ENCODE results near the gene PCID2. TPM values are rescaled to one million over a fixed set of nuclear protein-coding genes. Genes with fewer than 3 reads are reported as not detected.

The PCID2 gene
- polyA plus RNA-seq, 12 donors, result 31.7 to 59.8 (median 41.9) TPM; not detected in 1

DNA sequence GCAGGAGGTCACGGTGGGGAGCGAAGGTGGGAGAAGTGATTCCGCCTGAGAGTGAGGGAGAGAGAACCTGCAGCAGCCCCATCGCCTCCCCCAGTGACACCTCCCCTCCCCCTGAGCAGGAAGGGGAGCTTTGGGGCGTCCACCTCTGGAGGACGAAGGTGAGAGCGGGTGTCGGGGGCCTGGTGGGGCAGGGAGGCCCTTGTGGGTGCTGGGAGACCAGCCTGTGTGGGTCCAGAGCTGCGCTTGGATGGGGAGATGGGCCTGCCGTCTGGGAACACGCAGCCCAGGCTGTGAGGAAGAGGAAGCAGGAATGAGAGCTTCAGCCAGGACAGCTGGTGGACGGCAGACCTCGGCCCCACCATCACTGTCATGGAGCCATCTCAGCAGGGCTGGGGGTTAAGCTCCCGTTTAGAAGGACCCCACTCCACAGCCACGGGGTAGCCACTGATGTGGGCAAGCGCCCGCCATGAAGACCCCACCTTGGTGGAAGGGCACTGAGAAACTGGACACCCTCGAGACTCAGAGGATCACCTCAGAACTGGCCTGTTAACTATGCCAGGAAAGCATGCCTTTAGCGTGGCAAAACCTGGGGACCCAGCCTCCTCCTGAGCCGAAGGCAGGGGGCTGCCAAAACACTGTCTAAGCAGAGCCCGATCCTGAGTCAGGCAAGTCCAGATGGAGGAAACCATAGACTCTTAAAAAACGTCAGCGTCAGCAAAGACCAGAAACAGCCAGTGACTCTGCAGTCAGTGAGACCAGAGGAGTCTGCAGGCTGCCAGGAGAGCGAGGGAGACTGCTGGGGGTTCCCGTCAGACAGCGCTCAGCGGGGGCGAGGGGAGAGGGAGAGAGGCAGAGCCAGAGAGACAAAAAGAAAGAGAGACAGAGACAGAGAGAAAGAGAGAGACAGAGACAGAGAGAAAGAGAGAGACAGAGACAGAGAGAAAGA is 56.5 kb downstream of the PCID2 start:
- DNase-seq, result peak; percentile 33

DNA sequence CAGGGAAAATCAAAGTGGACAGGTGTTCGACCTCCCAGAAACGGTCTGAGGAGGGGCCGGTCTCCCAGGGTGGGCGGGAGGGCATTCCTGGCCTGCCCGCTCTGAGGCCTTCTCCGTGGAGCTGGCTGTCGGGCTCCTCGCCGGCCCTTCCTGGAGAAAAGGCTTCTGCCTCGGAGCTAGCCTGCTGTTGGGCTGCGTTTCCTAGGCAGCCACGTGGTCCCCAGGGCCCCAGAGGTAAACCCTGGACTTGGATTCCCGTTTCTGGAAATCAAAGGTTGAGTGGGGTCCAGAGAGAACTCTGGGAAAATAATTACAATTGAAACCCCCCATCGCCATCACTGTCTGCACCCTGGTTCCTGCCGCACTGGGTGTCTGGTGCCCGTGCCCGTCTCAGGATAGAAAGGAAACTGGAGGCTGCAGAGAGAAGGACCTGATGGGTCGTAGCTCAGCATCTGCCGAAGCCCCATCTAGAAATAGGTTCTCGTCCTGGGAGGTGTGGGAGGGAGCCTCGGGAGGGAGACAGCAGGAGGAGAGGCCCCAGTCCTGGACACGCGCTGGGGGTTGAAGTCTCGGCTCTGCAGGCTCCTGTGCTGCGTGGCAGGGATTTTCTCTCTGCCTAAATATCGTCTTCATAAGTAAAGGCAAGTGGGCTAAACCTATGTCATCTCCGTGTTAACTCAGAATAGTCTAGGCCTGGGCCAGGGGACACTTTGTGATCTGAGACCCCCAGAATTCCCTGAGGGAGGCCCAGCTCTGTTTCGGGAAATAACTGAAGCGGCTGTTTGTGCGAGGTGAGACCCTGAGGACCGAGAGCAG is 57.7 kb downstream of the PCID2 start:
- DNase-seq, result no peak

DNA sequence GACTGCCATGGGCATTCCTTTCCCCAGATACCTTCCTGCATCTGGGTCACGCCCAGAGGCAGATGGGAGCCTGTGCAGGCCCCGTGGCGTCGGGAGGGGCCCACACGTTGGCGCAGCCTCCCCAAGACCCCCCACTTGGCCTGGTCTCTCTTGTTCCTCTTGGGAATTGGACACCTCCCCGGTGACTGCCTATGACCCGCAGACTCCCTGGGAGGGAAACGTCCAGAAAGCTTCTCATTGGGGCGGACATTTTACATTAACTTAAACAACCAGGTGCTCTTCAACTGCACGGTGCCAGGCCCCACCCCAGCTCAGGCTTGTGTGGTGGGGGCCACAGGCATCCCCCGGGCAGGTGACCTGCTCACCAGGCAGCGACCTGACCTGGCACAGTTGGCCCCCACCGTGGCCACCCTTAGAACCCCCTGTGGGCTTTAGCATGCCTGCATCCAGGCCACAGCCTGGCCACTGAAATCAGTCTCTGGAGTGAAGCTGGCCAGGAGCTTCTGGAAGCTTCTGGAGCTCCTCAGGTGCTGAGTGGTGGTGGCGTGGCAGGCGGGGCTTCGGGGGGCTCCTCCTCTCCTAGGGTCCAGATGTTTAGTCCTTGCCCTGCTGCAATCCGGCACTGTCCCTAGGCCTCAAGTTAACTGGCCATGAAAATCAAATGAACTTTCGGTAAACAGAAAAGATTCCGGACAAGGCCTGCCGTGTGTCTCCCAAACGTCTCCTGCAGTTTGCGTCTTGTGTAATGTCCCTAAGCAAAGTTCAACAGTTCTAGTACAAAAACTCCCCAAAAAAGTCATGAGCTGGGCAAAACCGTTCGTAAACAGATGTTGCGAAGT is 58.5 kb downstream of the PCID2 start:
- DNase-seq, result no peak

DNA sequence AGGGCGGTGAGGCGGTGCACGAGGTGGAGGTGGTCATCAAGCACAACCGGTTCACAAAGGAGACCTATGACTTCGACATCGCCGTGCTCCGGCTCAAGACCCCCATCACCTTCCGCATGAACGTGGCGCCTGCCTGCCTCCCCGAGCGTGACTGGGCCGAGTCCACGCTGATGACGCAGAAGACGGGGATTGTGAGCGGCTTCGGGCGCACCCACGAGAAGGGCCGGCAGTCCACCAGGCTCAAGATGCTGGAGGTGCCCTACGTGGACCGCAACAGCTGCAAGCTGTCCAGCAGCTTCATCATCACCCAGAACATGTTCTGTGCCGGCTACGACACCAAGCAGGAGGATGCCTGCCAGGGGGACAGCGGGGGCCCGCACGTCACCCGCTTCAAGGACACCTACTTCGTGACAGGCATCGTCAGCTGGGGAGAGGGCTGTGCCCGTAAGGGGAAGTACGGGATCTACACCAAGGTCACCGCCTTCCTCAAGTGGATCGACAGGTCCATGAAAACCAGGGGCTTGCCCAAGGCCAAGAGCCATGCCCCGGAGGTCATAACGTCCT is 59.4 kb downstream of the PCID2 start:
- DNase-seq, result no peak

DNA sequence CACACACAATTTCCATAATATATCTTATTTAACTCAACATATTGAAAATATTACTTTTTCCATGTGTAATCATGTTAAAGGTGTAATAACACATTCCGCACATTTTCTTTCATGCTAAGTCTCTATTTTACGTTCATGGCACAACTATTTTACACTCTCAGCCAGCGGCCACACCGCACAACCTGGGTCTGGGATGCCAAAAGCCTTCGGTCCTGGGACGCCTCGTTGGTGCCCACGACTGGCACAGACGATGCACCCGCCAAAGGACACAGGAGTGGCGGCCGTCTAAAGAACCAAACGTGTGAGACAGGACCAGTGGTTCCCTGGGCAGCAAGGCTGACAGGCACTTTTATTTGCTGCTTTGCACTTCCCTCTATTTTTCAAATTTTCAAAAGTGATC is 60.1 kb downstream of the PCID2 start:
- no peak for DNase-seq

DNA sequence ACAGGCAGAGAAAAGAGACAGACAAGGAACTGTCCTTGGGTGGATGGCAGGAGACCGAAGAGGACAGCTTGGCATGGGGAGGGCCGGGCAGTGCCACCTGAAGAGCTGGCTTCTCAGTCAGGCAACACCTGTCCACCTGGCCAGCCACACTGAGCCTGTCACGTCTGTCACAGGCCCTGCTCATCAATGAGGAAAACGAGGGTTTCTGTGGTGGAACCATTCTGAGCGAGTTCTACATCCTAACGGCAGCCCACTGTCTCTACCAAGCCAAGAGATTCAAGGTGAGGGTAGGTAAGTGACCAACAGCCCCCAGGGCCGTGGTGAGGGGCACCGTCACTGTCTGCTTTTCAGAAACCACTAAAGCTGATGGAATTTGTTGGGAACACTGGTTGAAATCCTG is 61.3 kb downstream of the PCID2 start:
- DNase-seq, result no peak

DNA sequence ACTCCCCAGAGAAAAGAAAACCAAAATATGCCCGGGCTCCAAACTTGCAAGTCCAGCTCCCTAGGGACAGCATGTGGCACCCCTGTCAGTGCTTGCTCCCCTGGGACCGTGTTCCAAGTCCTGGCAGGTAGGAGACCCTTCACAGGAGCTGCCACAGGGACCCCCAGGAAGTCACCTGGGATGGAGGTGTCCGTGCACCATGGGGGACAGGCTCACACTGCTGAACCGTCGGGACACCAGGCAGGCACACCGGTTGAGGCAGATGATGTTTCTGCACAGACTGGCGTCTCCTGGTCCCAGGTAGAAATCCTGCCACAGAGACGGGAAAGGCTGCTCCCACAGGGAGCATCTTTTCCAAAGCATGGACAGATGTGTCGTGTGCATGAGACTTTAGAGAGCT is 61.7 kb downstream of the PCID2 start:
- DNase-seq, result no peak

DNA sequence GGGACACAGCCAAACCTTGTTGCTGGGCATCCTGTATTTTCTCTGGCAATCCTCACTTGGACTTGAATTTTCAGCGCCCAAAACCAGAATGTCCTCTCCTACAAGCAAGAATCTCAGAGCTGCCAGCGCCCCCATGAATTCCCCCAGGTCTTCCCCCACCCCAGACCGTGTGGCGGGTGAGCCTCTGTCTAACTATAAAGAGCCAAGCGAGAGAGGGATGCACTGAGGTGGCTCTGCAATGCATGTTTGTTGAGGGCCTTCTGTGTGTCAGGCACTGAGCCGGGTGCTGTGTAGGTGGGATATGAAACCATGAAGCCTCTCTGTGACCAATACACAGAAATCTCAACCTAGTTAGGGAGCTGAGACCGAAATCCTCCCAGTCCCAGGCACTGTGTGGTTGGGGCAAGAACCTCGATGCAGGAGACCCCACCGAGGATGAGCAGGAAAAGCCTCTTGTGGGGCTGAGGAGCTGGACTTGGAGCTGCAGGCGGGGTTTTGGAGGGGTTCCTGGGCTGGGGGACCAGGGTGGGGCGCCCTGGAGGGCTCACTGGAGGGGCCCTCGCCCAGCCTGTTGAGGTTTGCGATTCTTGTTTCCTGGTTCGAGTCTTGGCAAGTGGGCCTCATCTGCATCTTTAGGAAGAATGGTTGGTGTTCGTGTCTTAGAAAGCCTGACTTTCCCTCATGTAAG is 62.4 kb downstream of the PCID2 start:
- no peak for DNase-seq

DNA sequence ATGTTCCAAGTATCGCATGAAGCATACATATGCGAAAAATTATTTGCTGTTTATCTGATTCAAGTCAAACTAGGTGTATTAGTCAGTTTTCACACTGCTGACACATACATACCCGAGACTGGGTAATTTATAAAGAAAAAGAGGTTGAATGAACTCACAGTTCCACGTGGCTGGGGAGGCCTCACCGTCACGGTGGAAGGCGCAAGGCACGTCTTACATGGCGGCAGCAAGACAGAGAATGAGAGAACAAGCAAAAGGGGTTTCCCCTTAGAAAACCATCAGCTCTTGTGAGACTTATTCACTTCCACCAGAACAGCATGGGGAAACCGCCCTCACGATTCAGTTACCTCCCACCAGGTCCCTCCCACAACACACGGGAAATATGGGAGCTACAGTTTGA is 63.0 kb downstream of the PCID2 start:
- no peak for DNase-seq

DNA sequence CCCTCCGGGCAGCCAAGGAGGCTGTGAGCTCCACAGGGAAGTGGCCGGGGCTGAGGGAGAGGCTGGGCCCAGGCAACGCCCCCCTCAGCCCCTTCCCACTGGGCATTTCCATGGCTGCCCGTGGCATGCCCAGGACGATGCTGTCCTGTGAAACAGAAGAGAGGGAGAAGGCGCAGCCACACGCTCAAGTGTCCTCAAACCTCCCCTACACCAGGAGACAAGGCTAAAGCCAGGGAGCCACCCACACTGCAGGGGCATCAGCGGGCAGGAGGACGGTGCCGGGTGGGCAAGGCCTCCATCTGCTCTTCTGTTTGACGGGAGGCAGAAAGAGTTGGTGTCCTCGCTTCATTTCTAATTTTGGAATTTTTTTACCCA is 64.2 kb downstream of the PCID2 start:
- no peak for DNase-seq

DNA sequence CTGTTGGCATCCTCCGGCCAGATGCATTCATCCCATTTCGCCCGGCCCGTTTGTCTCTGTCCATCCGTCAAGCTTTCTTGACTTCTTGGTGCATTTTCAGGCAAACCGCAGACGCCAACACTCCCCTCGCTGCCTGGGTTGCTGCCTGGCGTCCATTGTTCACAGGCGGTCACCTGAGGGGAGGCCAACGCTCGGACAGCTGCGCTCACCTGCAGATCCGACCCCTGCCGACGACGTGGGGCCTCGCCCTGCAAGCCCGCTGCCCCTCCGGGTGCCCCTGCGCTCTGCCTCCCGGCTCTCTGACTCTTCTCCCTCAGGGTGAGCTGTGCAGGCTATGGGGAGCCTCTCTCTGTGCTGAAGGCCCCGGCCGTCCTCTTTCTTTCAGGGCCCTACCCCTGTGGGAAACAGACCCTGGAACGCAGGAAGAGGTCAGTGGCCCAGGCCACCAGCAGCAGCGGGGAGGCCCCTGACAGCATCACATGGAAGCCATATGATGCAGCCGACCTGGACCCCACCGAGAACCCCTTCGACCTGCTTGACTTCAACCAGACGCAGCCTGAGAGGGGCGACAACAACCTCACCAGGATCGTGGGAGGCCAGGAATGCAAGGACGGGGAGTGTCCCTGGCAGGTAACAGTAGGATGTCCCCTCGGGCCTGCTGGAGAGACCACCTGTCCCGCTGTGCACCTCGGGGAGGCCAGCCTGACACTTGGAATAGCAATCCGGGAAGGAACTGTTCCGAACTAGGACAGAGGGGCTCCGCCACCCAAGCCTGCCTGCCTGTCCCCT is 64.8 kb downstream of the PCID2 start:
- no peak for DNase-seq

DNA sequence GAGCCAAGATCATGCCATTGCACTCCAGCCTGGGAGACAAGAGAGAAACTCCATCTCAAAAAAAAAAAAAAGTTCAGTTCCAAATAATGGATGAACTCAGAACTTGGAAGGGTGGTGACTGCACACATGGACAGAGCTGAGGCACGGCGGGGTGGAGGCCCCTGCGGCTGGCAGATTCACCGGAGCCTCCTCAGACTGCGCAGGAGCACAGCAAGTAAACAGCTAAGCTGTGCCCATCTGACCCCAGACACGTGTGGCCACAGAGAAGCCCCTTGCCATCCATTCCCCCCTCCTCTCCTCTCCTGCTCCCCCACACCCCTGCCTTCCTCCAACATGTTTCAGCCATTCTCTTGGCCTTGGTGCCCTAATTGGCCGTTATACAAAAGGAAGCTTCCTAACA is 65.6 kb downstream of the PCID2 start:
- DNase-seq, result no peak

DNA sequence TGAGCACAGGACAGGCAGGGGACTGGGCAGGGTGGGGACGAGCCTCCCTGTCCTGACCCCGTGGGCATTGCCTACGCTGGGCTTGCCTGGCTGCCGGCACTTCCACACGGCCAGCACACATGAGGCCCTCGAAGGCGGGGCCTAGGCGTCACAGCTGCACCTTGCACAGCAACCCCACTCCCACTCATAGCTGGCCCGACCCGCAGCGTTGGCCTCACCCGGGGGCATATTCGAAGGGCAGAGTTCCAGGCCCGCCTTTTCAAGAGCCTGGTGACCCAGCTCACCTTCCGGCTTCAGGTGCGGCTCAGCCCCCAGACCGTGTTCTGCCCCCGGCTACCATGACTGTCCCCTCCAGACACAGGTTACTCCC is 66.9 kb downstream of the PCID2 start:
- DNase-seq, result no peak

DNA sequence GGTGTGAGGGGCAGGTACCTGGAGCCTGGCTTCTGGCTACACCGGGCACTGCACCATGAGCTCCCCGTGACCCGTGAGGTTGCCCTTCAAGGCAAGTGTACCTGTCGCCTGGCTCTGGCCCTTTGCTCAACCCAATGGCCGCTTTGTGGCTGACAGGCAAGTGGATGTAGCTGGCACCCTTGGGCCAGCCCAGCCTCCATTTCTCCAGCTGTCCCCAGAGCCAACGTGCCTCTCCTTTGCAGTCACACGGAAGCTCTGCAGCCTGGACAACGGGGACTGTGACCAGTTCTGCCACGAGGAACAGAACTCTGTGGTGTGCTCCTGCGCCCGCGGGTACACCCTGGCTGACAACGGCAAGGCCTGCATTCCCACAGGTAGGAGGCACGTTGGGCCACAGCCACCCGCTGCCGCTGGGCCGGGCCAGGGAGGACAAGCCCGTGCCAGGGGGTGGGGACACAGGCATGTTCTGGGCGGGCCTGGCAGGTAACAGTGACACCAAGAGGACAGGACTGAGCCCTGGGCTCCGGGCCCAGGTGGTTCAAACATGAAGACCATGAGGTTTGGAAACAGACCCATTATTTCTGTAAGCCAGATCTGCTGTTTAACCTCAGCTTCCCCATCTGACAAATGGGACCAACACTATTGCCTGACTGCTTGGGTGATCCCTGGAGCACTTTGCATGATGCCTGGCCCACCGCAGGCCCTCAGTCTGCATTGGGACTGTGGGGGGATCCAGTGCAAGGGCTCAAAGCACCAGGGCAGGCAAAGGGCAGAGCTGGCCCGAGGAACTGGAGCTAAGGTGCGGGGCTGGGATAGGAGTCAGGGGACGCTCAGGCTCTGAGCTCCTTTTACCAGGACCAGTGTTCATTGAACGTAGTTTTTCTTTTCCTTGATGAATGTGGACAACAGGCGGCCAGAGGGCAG is 67.5 kb downstream of the PCID2 start:
- DNase-seq, result no peak

DNA sequence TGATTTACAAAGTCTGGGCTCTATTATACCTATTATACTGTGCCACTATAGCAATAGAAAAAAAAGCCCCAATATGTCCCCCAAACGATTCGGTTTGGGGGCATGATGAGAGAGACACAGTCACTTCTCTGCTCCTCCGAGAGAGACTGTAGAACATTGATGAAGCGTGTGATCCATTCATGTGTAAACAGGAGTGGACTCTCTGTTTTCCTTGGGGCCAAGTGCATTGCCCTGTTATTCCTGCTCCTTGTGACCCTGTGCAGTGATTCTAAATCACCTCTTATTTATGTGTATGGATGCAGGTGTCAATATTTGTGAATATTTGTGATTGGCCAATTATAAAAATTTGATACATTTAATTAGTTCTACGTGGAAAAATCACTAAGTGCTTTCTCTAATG is 68.9 kb downstream of the PCID2 start:
- no peak for DNase-seq

DNA sequence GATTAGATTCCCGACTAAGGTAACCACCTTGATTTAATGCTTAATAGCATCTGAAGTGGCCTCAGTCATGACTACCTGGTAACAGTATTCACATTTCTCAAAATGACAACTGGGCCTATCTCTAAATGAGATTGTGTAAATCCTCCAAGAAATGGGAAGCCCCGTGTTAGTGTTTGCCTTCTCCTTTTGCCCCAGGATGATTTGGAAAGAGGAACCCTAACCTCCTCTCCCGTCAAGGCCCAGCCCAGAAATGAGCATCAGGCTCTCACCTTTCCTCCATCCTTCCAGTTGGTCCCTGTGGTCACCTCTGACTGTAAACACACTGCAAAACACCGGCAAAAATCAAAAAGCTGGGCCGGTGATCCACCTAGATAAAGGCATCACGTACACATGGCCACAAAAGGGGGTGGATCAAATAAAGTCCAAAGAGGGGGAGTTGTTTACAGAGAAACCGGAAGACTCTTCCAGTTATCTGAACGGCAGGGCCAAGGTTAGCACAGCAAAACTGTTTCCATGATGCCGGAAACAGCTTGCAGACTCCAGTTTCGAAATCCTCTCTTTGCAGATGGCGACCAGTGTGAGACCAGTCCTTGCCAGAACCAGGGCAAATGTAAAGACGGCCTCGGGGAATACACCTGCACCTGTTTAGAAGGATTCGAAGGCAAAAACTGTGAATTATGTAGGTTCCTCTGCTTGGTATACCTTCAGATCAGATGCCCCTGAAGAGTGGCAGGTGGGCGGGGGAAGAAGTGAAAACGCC is 69.5 kb downstream of the PCID2 start:
- DNase-seq, result no peak

DNA sequence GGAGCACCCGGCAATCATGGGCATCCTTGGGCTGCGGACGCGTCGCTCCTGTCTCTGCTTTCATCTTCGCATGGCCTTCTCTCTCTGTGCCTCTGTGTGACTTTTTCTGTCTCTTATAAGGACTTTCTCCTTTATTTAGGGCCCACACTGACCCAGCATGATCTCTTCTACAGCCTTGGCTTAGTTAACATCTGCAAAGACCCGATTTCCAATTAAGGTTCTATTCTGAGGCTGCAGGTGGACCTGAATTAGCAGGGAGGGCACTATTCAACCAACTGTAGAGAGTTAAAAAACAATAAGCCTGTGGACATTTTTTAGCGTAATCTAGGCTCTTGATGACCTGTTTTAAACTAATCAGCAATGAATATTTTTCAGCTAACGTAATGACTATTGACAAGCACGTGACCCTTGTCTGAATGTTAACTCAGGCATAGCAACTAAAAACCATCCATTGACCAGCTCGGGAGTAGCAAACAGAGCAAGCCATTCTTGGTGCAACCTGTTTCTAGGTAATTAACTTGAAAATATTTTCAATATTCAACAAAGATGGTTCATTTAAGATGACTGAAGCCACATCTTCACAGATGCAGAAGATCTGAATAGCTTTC is 70.7 kb downstream of the PCID2 start:
- DNase-seq, result no peak

DNA sequence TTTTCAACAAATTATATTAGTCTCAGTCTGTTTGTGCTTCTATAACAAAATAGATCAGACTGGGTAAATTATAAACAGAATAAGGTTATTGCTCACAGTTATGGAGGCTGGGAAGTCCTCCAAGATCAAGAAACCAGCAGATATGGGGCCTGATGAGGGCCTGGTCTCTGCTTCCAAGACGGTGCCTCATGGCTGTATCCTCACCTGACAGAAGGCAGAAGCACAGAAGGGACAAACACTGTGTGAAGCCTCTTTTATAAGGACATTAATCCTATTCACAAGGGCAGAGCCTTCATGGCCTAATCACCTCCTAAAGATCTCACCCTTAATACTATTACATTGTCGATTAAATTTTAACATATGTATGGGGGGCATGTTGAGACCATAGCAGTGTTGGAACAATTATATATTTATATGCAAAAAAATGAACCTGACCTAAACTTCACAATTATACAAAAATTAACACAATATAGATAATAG is 73.1 kb downstream of the PCID2 start:
- DNase-seq, result no peak

Data from muscle of arm (tissue), 12 donors.